ENCODE measurements around the gene TVP23B.
"Not testable (repeated sequence)": the region's sequence is repeated elsewhere in the genome, so short reads cannot be mapped to it uniquely, and the experiment has no call there.

Gene TVP23B

GRCh38 chr17:18794841-18795240 is 13.9 kb downstream of the TVP23B start:
- not testable (repeated sequence) for DNase-seq

GRCh38 chr17:18796887-18797286 is 15.9 kb downstream of the TVP23B start:
- not testable (repeated sequence) for DNase-seq

- not testable (repeated sequence) for DNase-seq
Observed at GRCh38 chr17:18803458-18804245, 22.7 kb downstream of the TVP23B start.

GRCh38 chr17:18815924-18816323 is 34.9 kb downstream of the TVP23B start:
- DNase-seq, result not testable (repeated sequence)

GRCh38 chr17:18816489-18817371 is 35.7 kb downstream of the TVP23B start:
- peak; percentile 33 to 57 for DNase-seq

- DNase-seq, result not testable (repeated sequence)
Observed at GRCh38 chr17:18821430-18821829, 40.4 kb downstream of the TVP23B start.

GRCh38 chr17:18827613-18828012 is 46.6 kb downstream of the TVP23B start:
- DNase-seq, result not testable (repeated sequence)

GRCh38 chr17:18848501-18848900 is 67.5 kb downstream of the TVP23B start:
- no peak for DNase-seq

- DNase-seq, result no peak
Observed at GRCh38 chr17:18850679-18851078, 69.7 kb downstream of the TVP23B start.

GRCh38 chr17:18851201-18851600 is 70.2 kb downstream of the TVP23B start:
- DNase-seq, result no peak

- DNase-seq, result no peak
Observed at GRCh38 chr17:18854956-18855355, 74.0 kb downstream of the TVP23B start.

GRCh38 chr17:18855831-18856569 is 75.0 kb downstream of the TVP23B start:
- peak; percentile 84 to 86 for DNase-seq

Data from activated CD4-positive, alpha-beta T cell treated with anti-CD3 and anti-CD28 coated beads for 4 hours (primary cell).